ENCODE data around the gene RRAGD. TPM values are rescaled to one million over a fixed set of nuclear protein-coding genes. Genes with fewer than 3 reads are reported as not detected.

The RRAGD gene
- polyA plus RNA-seq, 3 donors: 5.0 to 7.9 (median 7.4) TPM

- Histone ChIP-seq H3K4me3 (replicated peaks in 1 of 3; ENCODE audit: low read depth in 2 of 3, low read length in 3 of 3) (no peak overlapping the region), H2AFZ (ENCODE audit: insufficient read depth, low read depth, low read length, poor library complexity, severe bottlenecking) (no peak overlapping the region), H3K9ac (ENCODE audit: insufficient read depth, low read length, poor library complexity, severe bottlenecking) (no peak overlapping the region), H3K27ac (ENCODE audit: low read depth in 1 of 2, low read length in 2 of 2) (no peak overlapping the region), H3K27me3 (ENCODE audit: control insufficient read depth in 2 of 2, insufficient read depth in 2 of 2, low read length in 2 of 2) (no peaks in the 10 kb centered on the region), H3K79me2 (ENCODE audit: insufficient read depth, low read length) (no peaks in the 10 kb centered on the region), H3K4me1 (ENCODE audit: control insufficient read depth in 1 of 2, insufficient read depth in 2 of 2, low read length in 2 of 2) (peaks cover 12 to 13% of the 10 kb centered on the region in 2 donors), H3K36me3 (replicated peaks in 1 of 2; ENCODE audit: control insufficient read depth in 1 of 2, insufficient read depth in 2 of 2, low read length in 2 of 2) (no peaks in the 10 kb centered on the region), H3K9me3 (replicated peaks in 1 of 2; ENCODE audit: control insufficient read depth in 1 of 2, insufficient read depth in 1 of 2, low read length in 2 of 2) (no peaks in the 10 kb centered on the region), H4K20me1 (ENCODE audit: insufficient read depth, low read length) (no peaks in the 10 kb centered on the region), H3K4me2 (replicated peaks; ENCODE audit: extremely low read depth, low read length, poor library complexity, severe bottlenecking) (no peak overlapping the region)
- peak overlapping the region in 2 of 7 donors; percentile 3 to 31 for H3K27ac Mint-ChIP-seq
- no peak for TF ChIP-seq CTCF (IDR thresholded peaks at IDR 0.05)
- peaks cover 10% of the 10 kb centered on the region for H3K4me1 Mint-ChIP-seq
- 84% methylated on average over 5 of the region's 7 CpGs for WGBS (ENCODE audit: insufficient coverage)
- H3K27me3 Mint-ChIP-seq (ENCODE audit: low read depth in 3 of 3): peaks cover 4 to 13% (median 7%) of the 10 kb centered on the region in 3 donors
- H3K9me3 Mint-ChIP-seq: peaks cover 0 to 3% (median 0%) of the 10 kb centered on the region in 7 donors
- H3K4me3 Mint-ChIP-seq: no peak overlapping the region
- DNase-seq: no peak
- intact Hi-C loops (cut with micrococcal nuclease): no loop called here
- H3K36me3 Mint-ChIP-seq: no peaks in the 10 kb centered on the region
Measured at GRCh38 chr6:89430201-89430962, 18.3 kb upstream of the RRAGD start.

GRCh38 chr6:89416796-89417195 is 4.7 kb upstream of the RRAGD start:
- H3K9ac ChIP-seq (ENCODE audit: insufficient read depth, low read length, poor library complexity, severe bottlenecking): no peak overlapping the region
- H3K79me2 ChIP-seq (ENCODE audit: insufficient read depth, low read length): peaks cover under 1% of the 10 kb centered on the region
- no peak overlapping the region for H2AFZ ChIP-seq (ENCODE audit: insufficient read depth, low read depth, low read length, poor library complexity, severe bottlenecking)
- no peaks in the 10 kb centered on the region for H4K20me1 ChIP-seq (ENCODE audit: insufficient read depth, low read length)
- no peaks in the 10 kb centered on the region for H3K9me3 ChIP-seq (replicated peaks in 1 of 2; ENCODE audit: control insufficient read depth in 1 of 2, insufficient read depth in 1 of 2, low read length in 2 of 2)
- no peak overlapping the region for H3K4me3 ChIP-seq (replicated peaks in 1 of 3; ENCODE audit: low read depth in 2 of 3, low read length in 3 of 3)
- H3K4me3 Mint-ChIP-seq: no peak overlapping the region
- WGBS (ENCODE audit: insufficient coverage): no CpG with 5 or more reads among the region's 1 CpG
- no peak overlapping the region for H3K4me2 ChIP-seq (replicated peaks; ENCODE audit: extremely low read depth, low read length, poor library complexity, severe bottlenecking)
- TF ChIP-seq CTCF (IDR thresholded peaks at IDR 0.05): no peak
- H3K27me3 ChIP-seq (ENCODE audit: control insufficient read depth in 2 of 2, insufficient read depth in 2 of 2, low read length in 2 of 2): no peaks in the 10 kb centered on the region
- peaks cover 10 to 12% of the 10 kb centered on the region in 2 donors for H3K4me1 ChIP-seq (ENCODE audit: control insufficient read depth in 1 of 2, insufficient read depth in 2 of 2, low read length in 2 of 2)
- no peaks in the 10 kb centered on the region for H3K36me3 ChIP-seq (replicated peaks in 1 of 2; ENCODE audit: control insufficient read depth in 1 of 2, insufficient read depth in 2 of 2, low read length in 2 of 2)
- H3K27ac Mint-ChIP-seq: no peak overlapping the region
- H3K36me3 Mint-ChIP-seq: no peaks in the 10 kb centered on the region
- H3K27ac ChIP-seq (ENCODE audit: low read depth in 1 of 2, low read length in 2 of 2): no peak overlapping the region
- H3K27me3 Mint-ChIP-seq (ENCODE audit: low read depth in 3 of 3): peaks cover 0 to 14% (median 6%) of the 10 kb centered on the region in 3 donors
- H3K4me1 Mint-ChIP-seq: peaks cover 12% of the 10 kb centered on the region
- intact Hi-C loops (cut with micrococcal nuclease): no loop called here
- H3K9me3 Mint-ChIP-seq: no peaks in the 10 kb centered on the region
- no peak for DNase-seq

Measured in CD14-positive monocyte (primary cell).